Erythroblast (primary cell): Measurements from ENCODE around the gene MEMO1.

Experiments used
- GATA1 ChIP-seq: IDR thresholded peaks from 2 replicates; pipeline ENCODE4 v1.6.1; 2011; ENCODE audit warnings: low read depth, mild to moderate bottlenecking, control low read depth, low read length, moderate library complexity
- POLR2A ChIP-seq: IDR thresholded peaks from 2 replicates; pipeline ENCODE4 v1.6.1; 2011; ENCODE audit warnings: mild to moderate bottlenecking, low read length

DNA sequence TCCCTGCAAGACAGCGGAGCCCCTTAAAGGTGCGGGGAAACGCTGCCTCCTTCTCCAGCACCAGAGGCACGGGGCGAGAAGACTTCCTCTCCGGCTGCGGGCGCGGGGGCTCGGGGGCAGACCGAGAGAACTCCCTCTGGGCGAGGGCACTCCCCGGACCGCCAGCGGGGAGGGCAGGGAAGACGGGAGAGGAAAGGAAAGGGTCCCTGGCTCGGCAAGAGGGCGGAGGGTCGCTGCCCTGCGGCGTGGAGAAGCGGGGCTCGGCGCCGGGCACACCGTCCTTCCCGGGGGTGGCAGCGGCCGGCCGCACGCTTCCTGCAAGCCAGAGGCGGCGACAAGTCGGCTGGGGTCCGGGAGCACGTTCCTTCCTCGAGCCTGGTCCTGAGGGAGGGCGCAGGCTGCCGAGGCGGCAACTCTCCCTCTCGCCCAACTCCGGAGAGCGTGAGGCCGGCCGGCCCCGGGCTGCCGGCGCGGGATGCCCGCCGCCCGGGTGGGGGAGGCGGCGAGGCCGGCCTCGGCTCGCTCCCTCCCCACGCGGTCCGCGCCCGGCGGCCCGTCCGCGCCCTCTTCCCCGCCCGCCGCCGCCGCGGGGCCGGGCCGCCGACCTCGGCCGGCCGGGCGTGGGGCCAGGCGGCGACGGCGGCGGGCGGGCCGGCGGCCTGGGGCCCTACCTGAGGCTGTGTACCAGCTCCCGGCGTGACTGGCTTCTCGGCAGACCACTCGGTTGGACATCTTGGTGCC is 1.1 kb downstream of the MEMO1 start:
- no peak for TF ChIP-seq POLR2A
- no peak for TF ChIP-seq GATA1
